Thyroid gland (tissue), 4 donors: ENCODE data around the gene SCFD2. TPM values are rescaled to one million over a fixed set of nuclear protein-coding genes. Genes with fewer than 3 reads are reported as not detected.

Experiments used
- DNase-seq, 2 donors: peaks; one replicate each; pipeline ENCODE4 v3.0.0-alpha.2; 2019
- H3K27ac ChIP-seq, 3 donors: fragments of 200-600 bp; sonication (generic); 1 replicate in 2 of 3; 2 replicates in 1 of 3; pipeline ENCODE4 v1.5.1; 2016 to 2019; ENCODE audit warnings: mild to moderate bottlenecking in 1 of 3, moderate library complexity in 1 of 3
- H3K27me3 ChIP-seq: fragments of 200-600 bp; sonication (generic); one replicate; pipeline ENCODE4 v1.5.1; 2019
- H3K36me3 ChIP-seq, 2 donors: fragments of 200-600 bp; sonication (generic); one replicate each; pipeline ENCODE4 v1.5.1; 2016 to 2019
- H3K4me1 ChIP-seq, 2 donors: fragments of 200-600 bp; sonication (generic); one replicate each; pipeline ENCODE4 v1.5.1; 2017 to 2019
- H3K4me3 ChIP-seq, 3 donors: fragments of 200-600 bp; sonication (generic); replicated peaks in 1 of 3; 1 replicate in 2 of 3; 2 replicates in 1 of 3; pipeline ENCODE4 v1.5.1; 2016; ENCODE audit warnings: mild to moderate bottlenecking in 1 of 3
- H3K9me3 ChIP-seq: fragments of 200-600 bp; sonication (generic); one replicate; pipeline ENCODE4 v1.5.1; 2017
- POLR2A ChIP-seq, 2 donors: fragments of 450-650 bp; IDR thresholded peaks; one replicate each; pipeline ENCODE4 v1.6.1; 2017; ENCODE audit warnings: antibody characterized with exemption in 2 of 2, mild to moderate bottlenecking in 2 of 2, moderate library complexity in 1 of 2
- WGBS, 2 donors: methylation state at CpG; one replicate each; pipeline ENCODE4 v1.1.5; 2017; 5-methylcytosine and 5-hydroxymethylcytosine counted together
- intact Hi-C: fragments of 100-400 bp; cut with DNase I; formaldehyde crosslinking; loops from one replicate; pipeline ENCODE4 v1.15.1; 2023
- total RNA-seq, 4 donors: library from RNA; depleted of rRNA; stranded (reverse); fragments of >200 nt; gene quantifications; one replicate each; pipeline ENCODE4 v1.2.3, GENCODE V29; 2016
- TF ChIP-seq, protein P1 (sequence below), 6 experiments: fragments of 200-600 bp in 3 of 6; fragments of 450-650 bp in 3 of 6; sonication (generic) in 3 of 6; IDR thresholded peaks; one replicate each; pipeline ENCODE4 v1.5.1; 2016 to 2019; ENCODE audit warnings: antibody characterized with exemption in 6 of 6, mild to moderate bottlenecking in 2 of 6, inconsistent platforms in 1 of 6, moderate library complexity in 1 of 6

The SCFD2 gene
- total RNA-seq, 4 donors from 2014 or later: 10.3 to 32.9 (median 28.2) TPM

DNA sequence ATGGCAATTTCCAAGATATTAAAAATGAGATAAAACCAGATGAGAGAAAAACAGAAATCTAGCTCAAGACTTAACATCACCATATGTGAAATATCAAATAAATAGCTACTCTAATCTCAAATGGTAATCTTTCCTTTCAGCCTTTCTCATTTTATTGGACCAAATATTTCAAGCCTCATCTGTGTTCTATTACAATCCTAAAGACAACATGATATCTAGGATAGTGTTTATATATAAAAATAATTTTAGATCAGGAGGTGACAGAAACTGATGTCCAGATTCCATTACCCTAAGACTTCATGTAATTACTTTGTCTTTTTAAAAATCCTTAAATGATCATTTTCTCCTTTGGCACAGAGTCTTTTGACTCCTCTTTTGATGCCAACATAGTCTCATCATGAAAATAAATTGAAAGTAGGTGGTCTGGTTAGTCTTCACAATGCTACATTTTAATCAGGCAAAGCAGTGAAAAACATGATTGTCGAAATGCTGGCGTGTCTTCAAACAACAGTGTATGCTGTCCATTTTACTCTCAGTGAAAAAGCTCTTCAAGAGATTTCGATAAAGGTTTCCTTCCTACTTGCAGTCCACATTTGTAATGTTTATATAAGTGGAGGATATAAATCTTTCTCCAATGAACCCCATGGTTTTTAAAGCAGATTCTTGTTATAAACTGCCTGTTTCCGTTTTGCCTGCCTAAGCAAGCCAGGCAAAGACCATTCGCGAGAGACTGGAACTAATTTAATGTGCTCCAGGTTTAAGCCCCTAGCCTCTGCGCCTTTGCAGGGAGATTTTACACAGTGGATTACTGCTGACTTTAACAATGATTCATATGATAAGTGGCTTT is 169.8 kb downstream of the SCFD2 start:
- no peaks in the 10 kb centered on the region for H3K4me1 ChIP-seq
- no peak for DNase-seq
- 62 to 76% methylated on average over 7 of the region's 7 CpGs for WGBS, 2 donors
- no peaks in the 10 kb centered on the region for H3K9me3 ChIP-seq
- TF ChIP-seq, protein P1, sequence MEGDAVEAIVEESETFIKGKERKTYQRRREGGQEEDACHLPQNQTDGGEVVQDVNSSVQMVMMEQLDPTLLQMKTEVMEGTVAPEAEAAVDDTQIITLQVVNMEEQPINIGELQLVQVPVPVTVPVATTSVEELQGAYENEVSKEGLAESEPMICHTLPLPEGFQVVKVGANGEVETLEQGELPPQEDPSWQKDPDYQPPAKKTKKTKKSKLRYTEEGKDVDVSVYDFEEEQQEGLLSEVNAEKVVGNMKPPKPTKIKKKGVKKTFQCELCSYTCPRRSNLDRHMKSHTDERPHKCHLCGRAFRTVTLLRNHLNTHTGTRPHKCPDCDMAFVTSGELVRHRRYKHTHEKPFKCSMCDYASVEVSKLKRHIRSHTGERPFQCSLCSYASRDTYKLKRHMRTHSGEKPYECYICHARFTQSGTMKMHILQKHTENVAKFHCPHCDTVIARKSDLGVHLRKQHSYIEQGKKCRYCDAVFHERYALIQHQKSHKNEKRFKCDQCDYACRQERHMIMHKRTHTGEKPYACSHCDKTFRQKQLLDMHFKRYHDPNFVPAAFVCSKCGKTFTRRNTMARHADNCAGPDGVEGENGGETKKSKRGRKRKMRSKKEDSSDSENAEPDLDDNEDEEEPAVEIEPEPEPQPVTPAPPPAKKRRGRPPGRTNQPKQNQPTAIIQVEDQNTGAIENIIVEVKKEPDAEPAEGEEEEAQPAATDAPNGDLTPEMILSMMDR (IDR thresholded peaks at IDR 0.05): no peak
- no peak for TF ChIP-seq POLR2A (IDR thresholded peaks at IDR 0.05)
- no peaks in the 10 kb centered on the region for H3K36me3 ChIP-seq
- H3K27ac ChIP-seq: no peak overlapping the region
- no peak overlapping the region for H3K4me3 ChIP-seq
- H3K27me3 ChIP-seq: no peaks in the 10 kb centered on the region
- intact Hi-C loops: loop anchor here (5.0 kb wide), 1 partner anchor 1036 kb away; no protein-coding TSS in a partner anchor

DNA sequence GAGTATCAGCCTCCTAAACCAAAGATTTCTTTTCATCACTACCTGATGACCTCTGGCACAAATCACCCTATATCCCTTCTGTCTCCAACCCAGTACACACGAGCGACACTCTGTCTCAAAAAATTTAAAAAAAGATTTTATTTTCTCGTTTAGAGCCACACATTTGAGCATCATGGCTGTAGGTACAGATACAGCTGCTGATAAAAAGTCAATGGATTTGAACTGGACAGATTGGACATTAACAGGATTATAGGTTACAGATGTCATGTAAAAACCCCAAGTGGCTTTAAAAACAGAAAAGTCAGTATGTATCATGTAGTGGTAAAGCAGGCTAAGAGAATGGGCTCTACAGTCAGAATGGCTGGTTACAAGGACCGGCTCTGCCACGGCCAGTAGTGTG is 171.1 kb downstream of the SCFD2 start:
- intact Hi-C loops: loop anchor here (5.0 kb wide), 1 partner anchor 1038 kb away; no protein-coding TSS in a partner anchor

DNA sequence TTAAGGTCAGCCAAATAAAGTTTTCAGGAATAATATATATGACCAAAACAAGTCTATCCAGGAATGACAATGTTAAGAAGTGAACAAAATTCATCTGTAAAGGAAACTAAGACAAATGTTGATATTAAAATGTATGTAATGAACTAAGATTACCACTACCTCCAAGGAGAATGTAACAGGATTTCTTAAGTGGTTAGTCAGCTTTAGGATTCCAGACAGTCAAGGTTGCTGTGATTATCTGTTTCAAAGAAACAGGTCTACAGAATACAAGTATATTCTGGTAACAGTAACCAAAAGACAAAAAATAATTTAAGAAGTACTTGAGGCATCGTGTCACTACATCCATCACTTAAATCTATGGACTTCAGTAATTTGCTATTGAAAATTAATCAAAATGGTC is 172.8 kb downstream of the SCFD2 start:
- intact Hi-C loops: no loop called here

More for the DNA sequence above, 171.1 kb downstream of the SCFD2 start:
- no peak for TF ChIP-seq POLR2A (IDR thresholded peaks at IDR 0.05)
- TF ChIP-seq, protein P1 (IDR thresholded peaks at IDR 0.05): no peak
- Histone ChIP-seq H3K27ac (no peak overlapping the region), H3K9me3 (no peaks in the 10 kb centered on the region), H3K36me3 (no peaks in the 10 kb centered on the region), H3K4me1 (no peaks in the 10 kb centered on the region), H3K4me3 (no peak overlapping the region), H3K27me3 (no peaks in the 10 kb centered on the region)
- no peak for DNase-seq
- 93% methylated on average over 5 of the region's 5 CpGs for WGBS, 2 donors

DNA sequence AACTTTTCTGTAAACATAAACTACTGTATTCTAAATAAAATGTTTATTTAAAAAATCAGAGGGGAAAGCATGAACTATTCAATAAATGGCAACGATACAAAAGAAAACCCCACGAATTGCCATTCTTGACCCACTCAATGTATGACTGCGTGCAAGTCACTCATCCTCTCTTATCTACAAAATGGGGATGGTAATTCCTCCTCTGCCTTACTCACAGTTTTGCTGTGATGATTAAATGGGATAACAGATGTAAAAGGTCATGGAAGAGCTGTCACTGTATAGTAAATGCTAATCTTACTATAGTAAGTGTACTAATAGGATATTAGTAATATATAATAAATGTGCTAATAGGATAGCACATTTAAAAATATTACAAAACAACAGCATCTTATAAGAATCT is 173.4 kb downstream of the SCFD2 start:
- TF ChIP-seq POLR2A (IDR thresholded peaks at IDR 0.05): no peak
- TF ChIP-seq, protein P1 (IDR thresholded peaks at IDR 0.05): no peak
- no peaks in the 10 kb centered on the region for H3K4me1 ChIP-seq
- H3K27me3 ChIP-seq: no peaks in the 10 kb centered on the region
- 87 to 97% methylated on average over 3 of the region's 3 CpGs for WGBS, 2 donors
- intact Hi-C loops: no loop called here
- no peaks in the 10 kb centered on the region for H3K9me3 ChIP-seq
- no peak for DNase-seq
- H3K4me3 ChIP-seq: no peak overlapping the region
- H3K27ac ChIP-seq: no peak overlapping the region
- H3K36me3 ChIP-seq: no peaks in the 10 kb centered on the region

More for the DNA sequence above, 172.8 kb downstream of the SCFD2 start:
- Histone ChIP-seq H3K27ac (no peak overlapping the region), H3K4me3 (no peak overlapping the region), H3K4me1 (no peaks in the 10 kb centered on the region), H3K36me3 (no peaks in the 10 kb centered on the region), H3K9me3 (no peaks in the 10 kb centered on the region), H3K27me3 (no peaks in the 10 kb centered on the region)
- WGBS, 2 donors: 88 to 98% methylated on average over 1 of the region's 1 CpG
- TF ChIP-seq, protein P1 (IDR thresholded peaks at IDR 0.05): no peak
- TF ChIP-seq POLR2A (IDR thresholded peaks at IDR 0.05): no peak
- DNase-seq: no peak

DNA sequence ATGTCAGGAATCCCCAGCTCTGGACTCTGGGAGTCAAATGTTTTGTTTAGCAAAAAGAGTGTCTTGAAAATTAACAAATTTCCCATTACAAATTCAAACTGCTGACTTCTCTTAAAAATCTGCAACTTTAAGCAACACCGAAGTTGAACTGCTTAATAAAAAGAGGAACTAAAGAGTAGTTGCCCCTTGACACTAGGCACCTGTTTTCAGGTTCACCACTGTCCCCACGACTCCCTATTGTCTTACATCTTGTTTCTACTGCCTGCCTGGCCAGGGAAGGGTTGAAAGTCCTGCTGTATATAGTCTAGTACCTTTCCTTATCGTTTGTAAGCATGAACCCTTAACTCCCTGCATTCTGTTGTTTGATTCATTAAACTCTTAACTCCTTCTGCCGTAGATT is 173.9 kb downstream of the SCFD2 start:
- Histone ChIP-seq H3K27ac (no peak overlapping the region), H3K4me1 (no peaks in the 10 kb centered on the region), H3K9me3 (no peaks in the 10 kb centered on the region), H3K27me3 (no peaks in the 10 kb centered on the region), H3K4me3 (no peak overlapping the region), H3K36me3 (no peaks in the 10 kb centered on the region)
- TF ChIP-seq, protein P1 (IDR thresholded peaks at IDR 0.05): no peak
- TF ChIP-seq POLR2A (IDR thresholded peaks at IDR 0.05): no peak
- intact Hi-C loops: no loop called here
- DNase-seq: no peak
- 85% methylated on average over 4 of the region's 4 CpGs for WGBS, 2 donors
